HG03159 (cell line): ENCODE data around the gene DOCK4.

Experiments
- ATAC-seq: cut with Tn5 transposase; IDR thresholded peaks from one replicate; pipeline ENCODE4 v1.9.1; 2021; ENCODE audit warnings: mild to moderate bottlenecking, moderate library complexity; ENCODE audit not compliant: unreplicated experiment

Gene DOCK4

GRCh38 chr7:112063974-112064373, 142.2 kb downstream of the DOCK4 start:
- no peak for ATAC-seq

DNA sequence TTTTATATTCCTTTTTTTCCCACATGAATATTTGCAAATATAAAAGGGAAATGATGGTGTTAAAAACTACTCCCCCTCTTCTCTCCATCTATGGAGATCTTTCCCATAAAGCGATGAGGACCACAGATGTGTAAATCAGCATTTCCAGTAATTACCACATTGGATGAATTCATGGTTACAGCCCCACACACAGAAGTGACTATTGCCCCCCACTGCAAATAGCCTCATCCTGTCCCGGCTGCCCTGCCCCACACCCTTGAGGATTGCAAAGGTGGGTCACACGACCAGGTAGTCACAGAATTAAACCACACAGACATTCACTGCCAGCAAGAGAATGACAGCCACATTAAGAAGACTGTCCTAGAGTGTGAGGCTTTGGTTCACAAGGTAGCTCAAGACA, 145.1 kb downstream of the DOCK4 start:
- no peak for ATAC-seq

- no peak for ATAC-seq
These were observed 145.6 kb downstream of the DOCK4 start for GRCh38 chr7:112060625-112061024.

DNA sequence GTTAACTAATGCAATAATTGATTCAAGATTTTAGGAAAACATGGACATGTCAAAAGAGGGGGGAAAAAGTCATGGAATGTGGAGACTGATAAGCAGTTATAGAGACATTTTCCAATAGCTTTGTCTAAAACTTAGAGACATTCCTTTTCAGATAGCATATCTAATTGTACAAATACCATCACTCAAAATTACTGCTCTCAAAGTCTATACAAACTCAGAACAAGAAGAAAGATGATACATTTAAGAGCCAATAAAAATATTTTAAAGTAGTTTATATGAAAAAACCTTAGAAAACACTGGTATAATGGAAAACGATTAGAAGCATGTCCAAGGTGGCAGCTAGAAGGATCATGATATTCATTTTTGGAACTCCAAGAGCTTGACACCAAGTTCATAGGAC, 146.5 kb downstream of the DOCK4 start:
- no peak for ATAC-seq

DNA sequence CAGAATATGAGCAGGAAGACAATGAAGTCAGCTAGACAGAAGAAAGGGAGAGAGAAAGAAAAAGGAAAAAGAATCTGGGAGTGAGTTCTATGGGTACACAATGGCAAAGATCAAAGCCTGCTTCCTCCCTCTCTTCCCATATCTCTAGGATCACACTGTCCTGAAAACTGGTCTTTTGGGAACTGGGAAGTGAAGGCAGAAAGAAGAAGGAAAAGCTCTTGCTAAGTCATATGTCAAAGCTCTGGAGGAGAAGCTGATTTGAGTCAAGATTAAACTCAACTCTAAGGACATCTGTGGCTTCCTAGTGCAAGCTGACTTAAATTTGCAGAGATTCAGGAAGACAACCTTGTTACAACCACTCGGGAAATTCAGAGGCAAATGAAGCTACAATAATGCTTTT, 147.5 kb downstream of the DOCK4 start:
- ATAC-seq, result no peak

GRCh38 chr7:112056409-112056808, 149.8 kb downstream of the DOCK4 start:
- peak; percentile 65 for ATAC-seq

GRCh38 chr7:112053737-112054069, 152.5 kb downstream of the DOCK4 start:
- ATAC-seq, result no peak

- no peak for ATAC-seq
These were observed 153.0 kb downstream of the DOCK4 start for GRCh38 chr7:112052993-112053736.

DNA sequence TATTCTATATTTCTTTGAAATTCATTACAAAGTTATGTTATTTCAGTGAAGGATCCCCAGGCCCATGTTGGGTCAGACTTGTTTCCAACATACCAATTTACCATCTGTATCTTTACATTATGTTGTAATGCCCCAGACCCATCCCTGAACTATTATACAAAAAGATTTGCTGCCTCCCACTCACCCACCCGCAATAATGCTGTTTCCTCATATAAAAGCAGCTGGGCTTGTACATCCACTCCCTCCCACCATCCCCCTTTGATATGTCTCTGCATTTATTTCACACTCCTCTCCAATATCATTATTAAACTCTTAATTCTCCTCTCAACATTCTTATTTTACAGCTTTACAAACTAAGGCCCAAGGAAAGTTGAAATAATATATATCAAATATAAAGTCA, 153.7 kb downstream of the DOCK4 start:
- ATAC-seq, result no peak

GRCh38 chr7:112050250-112050881, 155.8 kb downstream of the DOCK4 start:
- no peak for ATAC-seq

DNA sequence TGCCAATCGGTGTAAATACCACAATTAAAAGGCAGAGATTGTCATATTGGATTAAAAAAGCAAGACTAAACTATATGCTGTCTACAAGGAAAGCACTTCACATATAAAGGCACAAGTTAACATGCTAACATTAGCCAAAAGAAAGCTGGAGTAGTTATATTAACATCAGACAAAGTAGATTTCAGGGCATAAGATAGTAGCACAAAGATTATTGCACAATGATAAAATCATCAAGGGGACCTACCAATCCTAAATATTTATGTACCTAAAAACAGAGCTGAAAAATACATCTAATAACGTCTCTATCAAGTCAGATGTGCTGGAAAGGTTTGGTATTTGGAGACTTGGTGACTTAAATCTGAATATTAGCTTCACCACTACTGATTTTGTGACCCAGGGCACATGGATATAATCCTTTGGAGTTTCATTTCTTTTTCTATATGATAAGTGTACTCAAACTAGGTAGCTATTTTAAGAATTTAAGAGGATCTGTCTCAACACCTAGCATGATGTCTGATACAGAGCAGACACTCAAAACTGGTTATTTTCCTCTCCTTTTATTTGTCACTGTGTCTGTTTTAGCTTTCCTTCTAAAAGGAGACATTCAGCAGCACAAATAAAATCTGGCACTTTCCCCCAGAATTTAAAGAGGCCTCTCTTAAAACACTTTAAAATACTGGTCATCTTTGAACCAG, 156.5 kb downstream of the DOCK4 start:
- ATAC-seq, result no peak

DNA sequence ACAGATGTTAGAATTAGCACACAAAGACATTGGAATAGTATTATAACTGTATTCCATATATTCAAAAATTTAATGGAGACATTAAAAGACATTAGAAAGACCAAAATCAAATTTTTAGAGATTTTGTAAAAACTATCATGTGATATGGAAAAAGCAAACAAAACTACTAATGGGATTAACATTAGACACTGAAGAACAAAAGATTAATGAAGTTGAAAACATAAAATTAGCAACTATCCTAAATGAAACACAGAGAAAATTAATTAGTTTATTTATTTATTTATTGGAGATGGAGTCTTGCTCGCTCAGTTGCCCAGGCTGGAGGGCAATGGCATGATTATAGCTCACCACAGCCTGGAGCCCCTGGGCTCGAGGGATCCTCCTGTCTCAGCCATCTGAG, 158.8 kb downstream of the DOCK4 start:
- no peak for ATAC-seq

DNA sequence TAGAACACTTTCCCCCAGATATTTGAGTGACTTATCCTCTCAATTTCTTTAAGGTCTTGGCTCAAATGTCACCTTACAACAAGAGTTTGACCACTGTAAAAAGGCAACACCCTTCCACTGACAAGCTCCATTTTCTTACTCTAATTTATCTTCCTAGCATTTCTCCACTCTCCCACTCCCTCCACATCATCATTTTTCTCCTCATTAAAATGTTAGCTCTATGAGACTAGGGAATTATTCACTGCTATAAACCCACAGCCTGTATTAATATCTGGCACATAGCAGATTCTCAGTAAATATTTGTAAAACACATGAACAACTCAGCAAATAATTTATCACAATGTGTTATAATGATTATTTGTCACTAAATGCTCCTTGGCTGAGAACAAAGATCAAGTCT, 161.0 kb downstream of the DOCK4 start:
- ATAC-seq, result no peak

DNA sequence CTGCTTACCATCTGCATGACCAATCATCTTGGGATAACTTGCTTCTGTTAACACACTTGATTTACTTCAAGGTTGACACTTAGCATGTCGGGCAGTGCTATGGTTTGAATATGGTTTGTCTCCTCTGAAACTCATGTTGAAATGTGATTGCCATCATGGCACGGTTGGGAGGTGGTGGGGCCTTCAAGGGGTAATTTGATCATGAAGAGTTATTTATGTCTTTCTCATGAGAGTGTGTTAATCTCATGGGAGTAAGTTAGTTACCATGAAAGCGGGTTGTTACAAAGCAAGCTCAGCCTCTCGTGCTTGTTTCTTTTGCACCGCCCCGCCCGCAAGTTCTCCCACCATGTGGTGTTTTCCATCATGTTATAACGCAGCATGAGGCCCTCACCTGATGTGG, 163.6 kb downstream of the DOCK4 start:
- ATAC-seq, result no peak

GRCh38 chr7:112038353-112038752, 167.8 kb downstream of the DOCK4 start:
- ATAC-seq, result no peak

- no peak for ATAC-seq
These were observed 170.1 kb downstream of the DOCK4 start for GRCh38 chr7:112036071-112036470.

- no peak for ATAC-seq
These were observed 174.5 kb downstream of the DOCK4 start for GRCh38 chr7:112031689-112032088.

- no peak for ATAC-seq
These were observed 180.6 kb downstream of the DOCK4 start for GRCh38 chr7:112025556-112025955.

GRCh38 chr7:112023786-112024185, 182.4 kb downstream of the DOCK4 start:
- no peak for ATAC-seq

- ATAC-seq, result no peak
These were observed 182.9 kb downstream of the DOCK4 start for GRCh38 chr7:112023282-112023681.

- ATAC-seq, result no peak
These were observed 184.1 kb downstream of the DOCK4 start for GRCh38 chr7:112022128-112022527.

GRCh38 chr7:112021379-112022044, 184.7 kb downstream of the DOCK4 start:
- ATAC-seq, result no peak
